ENCODE results near the gene APC. TPM values are rescaled to one million over a fixed set of nuclear protein-coding genes. Genes with fewer than 3 reads are reported as not detected.

APC gene
- polyA plus RNA-seq, 5 donors, result 20.2 to 46.5 (median 44.9) TPM

DNA sequence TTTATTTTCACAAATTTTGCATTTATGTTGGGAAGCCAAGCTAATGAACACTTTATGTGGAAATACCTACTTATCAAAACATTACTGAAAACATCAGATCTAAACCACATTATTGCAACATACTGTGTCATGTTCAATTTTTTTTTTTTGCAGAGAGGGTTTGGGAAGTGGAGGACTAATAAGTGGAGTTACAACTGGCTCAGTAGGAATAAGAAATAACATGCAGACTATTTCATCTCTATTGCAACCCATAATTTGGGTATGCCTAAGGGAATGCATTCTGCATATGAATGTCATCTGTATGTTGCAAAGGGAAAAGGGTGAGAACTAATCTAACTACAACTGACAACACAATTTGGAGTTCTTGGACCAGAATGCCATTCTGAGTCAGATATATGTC, 41.8 kb downstream of the APC start:
- no peak for DNase-seq

DNA sequence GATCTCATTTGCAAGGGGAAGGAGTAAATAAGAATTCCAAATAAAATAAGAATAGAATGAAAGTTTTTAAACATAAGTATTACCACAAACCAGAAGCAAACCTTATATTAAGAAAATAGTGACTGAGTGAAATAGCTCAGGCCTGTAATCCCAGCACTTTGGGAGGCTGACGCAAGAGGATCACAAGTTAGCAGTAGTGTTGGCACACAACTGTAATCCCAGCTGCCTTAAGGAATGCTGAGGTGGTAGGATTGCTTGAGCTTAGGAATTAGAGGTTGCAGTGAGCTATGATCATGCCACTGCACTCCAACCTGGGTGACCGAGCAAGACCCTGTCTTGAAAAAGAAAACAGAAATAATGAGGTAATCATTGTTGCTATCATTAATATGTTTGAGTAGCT, 47.0 kb downstream of the APC start:
- DNase-seq, result no peak

DNA sequence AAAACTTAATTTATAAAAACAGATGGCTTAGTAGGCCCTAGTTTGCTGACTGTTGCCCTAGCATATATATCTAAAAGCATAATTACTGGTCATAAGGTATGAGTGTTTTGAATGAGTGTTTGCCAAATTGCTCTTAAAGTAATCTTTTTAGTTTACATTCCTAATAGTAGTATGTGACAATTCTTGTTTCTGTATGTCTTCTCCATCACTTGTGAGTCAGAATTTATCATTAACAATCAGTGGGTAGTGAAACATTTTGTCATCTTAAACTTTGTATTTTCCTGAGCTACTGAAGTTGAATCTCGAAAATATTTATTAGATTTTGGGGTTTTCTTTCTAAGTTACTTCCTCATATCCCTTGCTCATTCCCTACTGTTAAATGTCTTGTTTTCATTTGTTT, 49.6 kb downstream of the APC start:
- no peak for DNase-seq

DNA sequence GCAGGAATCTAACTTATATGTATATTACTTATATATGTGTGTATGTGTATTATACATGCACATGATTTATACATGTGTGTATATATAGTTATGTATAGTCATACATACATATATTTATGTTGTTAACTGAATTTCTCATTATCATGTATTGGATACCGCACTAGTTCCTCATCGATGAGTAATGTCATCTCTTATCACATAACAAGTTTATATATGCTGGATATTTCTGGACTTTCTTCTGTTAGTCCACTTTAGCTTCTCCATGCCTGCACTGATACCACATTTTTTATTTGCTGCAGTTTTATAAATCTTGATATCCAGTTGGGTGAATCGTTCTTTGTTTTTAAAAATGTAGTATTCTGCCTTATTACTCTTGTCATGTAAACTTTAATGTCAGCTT, 50.2 kb downstream of the APC start:
- DNase-seq, result no peak

DNA sequence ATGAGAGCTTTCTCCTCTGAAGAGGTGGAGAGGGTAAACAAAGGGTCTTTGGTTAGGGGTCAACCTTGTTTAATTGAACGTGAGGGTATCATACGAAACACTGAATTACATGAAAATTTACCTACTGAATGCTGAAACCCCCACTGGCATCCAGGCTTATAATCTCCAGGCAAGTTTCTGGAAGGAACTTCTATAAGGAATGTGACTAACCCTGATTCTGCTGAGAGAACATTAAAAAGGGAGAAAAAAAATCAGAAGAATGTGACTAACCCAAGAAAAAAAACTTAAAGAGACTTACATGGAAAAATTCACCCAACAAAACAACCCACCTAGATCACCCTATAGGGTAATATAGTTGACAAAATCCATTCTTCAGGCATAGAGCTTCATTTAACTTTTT, 55.5 kb downstream of the APC start:
- DNase-seq, result no peak

DNA sequence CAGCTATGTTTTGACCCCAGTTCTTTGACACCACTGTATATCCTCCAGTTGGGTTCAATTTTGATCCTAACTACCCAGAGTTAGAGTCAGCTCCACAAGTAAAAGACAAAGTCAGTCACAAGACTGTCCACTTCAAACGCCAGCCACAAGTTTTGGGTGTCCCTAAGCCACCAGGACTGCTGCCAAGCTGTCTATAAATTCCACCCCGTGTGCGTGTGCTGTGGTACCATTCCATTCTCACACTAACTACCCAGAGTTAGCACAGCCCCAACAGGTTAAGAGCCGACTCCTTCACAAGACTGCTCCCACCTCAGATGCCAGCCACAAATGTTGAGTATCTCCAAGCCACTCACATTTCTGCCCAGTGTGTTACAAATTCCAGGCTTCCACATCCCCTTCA, 56.7 kb downstream of the APC start:
- no peak for DNase-seq

DNA sequence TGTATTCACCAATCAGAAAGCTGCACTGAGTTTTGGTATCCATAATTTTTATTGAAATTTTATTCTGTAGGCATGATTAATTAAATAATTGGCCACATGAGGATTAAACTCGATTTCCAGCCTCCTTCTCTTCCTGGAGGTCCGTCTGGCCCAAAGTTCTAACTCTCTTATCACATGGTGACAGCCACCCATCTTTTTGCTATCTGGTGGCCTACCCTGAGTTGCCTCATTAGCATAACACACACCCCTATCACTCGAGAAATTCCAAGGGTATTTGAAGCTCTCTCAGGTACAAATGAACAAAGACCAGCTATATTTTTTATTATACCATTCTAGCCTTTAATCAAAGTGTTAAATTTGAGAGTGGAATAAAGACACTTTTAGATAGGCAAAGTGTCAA, 57.7 kb downstream of the APC start:
- DNase-seq, result no peak

DNA sequence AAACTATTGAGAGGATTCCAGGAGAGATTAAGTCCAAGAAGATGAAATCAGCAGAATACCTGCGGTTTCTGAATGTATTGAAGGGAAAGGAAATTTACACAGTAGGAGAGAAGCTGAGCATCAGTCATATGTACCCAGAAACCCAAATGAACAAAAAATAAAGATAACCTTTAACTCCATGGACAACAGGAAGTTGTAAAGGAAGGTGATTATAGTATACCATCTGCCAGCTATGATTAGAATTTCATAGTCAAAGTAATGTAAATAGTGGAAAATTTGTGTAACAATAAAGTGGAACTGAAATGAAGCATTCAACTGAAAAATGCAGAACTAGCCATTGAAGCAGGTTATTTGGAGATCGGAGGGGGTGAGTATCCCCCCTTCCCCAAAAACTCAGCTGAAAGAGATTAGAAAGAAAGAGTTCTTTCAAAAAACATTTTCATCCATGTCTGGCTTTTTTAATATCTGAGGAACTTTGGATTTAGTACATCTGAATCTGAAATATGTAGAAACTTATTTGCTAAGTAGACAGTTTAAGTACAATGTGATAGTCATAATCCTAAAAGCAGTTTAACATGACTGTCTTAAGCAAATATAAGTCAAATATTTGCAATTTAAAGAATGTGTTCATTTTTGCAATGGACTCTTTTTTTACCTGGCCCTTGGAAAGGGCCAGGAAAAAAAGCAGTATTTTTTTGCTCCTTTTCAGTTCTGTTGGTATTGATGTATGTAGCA, 58.4 kb downstream of the APC start:
- no peak for DNase-seq

DNA sequence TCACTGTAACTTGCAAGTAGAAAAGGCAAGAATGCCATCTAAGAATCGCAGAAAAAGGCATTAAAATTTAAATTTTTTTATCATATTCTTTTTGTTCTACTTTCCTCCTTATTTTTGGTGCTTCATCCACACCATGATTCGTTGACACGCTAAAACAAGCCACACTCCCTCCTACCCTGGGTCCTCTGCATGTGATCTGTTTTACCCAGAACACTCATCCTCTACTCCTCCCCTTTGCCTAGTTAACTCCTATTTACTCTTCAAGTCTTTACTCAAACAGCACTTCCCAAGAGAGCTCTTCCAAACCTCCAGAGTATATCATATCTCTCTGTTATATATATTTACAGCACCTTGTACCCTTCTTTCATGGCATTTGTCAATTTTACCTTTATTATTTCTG, 62.0 kb downstream of the APC start:
- DNase-seq, result no peak

DNA sequence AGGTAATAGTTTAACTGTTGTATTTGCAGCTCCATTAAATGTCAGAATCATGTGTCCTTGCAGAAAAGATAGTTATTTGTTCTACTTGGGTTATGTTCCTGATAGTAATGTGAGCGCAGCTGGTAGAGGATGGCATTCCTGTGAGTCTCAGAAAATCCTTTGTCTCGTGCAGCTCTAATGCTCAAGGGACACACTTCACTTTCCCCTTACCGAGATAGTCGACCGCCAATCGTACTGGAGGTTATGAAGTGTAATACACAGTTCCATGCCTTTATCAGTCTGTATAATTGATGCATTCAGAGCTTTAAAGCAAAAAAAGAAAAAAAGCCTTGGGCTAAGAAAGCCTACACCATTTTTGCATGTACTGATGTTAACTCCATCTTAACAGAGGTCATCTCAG, 63.2 kb downstream of the APC start:
- no peak for DNase-seq

DNA sequence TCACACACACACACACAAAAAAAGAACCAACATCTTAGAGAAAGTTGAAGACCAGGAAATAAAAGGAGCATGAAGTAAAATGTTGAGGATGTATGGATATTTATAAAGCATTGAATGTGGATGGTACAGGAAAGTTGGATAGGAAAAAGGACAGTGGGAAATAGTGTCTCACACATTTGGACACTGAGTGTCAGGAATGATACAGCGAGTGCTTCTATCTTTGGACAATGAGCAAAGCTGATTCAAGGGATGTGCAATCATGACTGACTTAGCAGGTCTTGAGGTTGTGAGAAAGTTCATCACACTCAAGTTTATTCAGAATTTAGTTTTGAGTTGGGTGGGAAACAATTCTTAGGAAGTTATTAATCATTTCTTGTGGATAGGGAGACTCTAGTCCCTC, 73.3 kb downstream of the APC start:
- DNase-seq, result no peak

DNA sequence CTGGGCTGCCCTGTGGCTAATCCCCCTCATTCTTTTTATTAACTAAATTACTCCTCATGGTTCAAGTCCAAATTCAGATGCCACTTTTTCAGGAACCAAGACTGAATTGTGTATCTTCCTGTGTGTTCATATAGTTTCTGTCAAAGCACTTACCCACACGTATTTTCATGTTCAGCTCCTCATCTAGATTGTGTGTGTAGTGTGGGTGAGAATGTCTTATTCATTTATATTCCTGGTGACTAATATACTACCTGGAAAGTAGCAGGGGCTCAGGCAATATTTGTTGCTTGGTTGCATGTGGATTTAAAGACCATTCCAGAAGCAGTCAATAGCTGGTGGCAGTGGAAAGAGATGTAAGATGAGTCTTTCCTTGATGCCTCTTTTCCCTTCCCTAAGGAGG, 74.9 kb downstream of the APC start:
- DNase-seq, result no peak

DNA sequence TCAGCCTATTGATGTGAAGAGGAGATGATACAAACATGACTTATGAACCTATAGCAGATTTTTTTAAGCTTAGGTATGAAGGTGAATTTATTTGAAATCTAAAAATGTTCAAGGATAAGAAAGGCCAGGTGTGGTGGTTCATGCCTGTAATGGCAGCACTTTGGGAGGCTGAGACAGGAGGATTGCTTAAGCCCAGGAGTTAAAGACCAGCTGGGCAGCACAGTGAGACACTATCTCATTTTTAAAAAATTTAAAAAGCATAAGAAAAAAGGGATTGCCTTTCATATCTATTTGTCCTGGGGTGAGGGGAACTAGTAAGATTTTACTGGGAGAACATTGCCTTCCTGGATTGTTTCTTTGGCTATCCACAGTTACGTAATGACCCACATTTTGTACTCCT, 82.6 kb downstream of the APC start:
- DNase-seq, result no peak

DNA sequence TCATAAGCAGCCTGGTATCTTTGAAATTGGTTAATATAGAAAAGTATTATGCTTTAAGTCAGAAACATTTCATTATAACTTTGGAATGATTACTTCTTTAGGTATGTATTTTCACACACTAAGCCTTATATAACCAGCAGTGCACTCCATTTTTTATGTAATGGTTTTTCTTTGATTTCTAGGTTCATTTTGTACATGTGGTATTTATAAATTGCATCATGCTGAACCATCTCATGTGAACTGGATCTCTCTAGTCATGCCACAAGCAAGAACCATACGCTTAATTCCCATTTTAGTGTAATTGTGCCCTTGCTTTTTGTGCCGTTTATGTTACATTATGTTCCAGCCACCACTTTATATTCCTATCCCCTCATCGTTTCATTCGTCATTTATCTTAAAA, 84.8 kb downstream of the APC start:
- no peak for DNase-seq

DNA sequence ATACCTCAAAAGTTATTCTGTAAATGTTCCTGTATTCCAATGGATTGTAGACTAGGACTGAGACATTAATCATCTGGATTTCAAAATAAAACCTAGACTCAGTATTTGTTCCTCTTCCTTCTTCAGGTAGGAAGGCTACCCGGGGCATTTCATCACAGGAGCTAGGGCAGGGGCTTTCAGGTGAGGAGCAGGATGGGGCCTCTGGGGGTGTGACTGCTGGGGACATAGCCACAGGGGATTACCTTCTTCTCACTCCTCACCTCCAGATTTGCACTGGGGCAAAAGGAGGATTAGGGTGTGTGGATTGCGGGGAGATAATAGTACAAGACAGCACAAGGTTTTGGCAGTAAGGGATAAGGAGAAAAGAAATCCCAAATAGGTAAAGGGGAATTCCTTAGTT, 85.5 kb downstream of the APC start:
- DNase-seq, result no peak

DNA sequence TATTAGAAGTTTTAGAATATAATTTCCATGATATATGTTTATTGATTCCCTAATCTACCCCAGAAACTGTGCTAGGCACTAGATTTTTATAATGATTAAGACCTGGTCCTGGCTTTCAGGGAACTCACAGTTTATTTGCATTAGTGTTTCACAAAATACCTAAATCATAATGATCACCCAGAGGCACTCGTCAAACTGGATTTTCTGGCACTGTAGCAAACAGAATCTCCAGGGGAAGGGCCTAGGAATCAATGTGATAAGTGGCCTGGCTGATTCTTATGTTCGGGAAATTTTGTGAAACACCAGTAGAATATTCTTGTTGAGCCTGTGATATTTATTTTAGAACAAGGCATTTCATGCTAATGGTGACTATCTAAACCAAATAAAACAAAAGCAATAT, 86.0 kb downstream of the APC start:
- DNase-seq, result no peak

DNA sequence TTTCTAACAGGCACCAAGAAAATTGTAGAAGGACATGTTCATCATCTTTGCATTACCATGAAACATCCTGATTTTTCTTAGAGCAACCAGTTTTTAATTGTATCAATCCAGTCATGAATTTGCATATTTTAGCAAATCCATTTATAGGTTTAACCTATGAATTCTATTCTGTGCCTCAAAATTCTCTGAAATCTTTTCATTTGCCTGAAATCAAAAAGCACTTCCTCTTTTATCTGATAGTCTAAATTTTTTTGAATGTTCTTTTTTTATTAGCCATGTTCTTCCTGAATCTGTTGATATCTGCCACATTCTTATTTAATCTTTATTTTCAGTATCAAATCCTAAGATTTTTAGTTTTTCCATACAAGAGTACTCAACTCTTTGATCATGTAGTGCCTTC, 86.5 kb downstream of the APC start:
- no peak for DNase-seq

DNA sequence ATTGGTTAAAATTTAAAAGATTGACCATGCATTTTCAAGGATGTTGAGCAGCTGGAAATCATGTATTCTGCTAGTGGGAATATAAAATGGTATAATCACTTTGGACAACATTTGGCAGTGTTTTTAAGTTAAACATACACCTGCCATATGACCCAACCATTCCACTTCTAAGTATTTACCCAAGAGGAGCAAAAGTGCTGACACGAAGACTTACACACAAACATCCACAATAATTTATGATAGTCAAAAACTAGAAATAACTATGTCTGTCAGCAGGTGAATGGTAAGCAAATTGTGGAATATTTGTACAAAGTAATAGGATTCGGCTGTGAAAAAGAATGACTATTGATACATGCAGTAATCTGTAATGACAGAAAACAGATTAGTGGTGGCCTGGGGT, 92.7 kb downstream of the APC start:
- DNase-seq, result no peak

DNA sequence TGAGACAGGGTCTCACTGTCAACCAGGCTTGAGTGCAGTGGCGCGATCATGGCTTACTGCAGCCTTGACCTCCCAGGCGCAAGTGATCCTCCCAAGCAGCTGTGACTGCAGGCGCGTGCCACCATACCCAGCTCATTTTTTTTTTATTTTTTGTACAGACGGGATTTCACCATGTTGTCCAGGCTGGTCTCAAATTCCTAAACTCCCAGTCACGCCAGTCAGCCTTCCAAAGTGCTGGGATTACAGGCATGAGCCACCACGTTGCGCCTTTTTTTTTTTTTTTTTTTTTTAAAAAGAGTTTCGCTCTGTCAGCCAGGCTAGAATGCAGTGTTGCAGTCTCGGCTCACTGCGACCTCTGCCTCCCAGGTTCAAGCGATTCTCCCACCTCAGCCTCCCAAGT, 96.3 kb downstream of the APC start:
- DNase-seq, result no peak

DNA sequence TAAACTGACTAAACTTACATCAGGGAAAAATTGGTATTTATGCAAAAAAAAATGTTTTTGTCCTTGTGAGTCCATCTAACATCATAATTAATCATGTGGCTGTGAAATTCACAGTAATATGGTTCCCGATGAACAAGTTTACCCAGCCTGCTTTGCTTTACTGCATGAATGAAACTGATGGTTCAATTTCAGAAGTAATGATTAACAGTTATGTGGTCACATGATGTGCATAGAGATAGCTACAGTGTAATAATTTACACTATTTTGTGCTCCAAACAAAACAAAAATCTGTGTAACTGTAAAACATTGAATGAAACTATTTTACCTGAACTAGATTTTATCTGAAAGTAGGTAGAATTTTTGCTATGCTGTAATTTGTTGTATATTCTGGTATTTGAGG, 106.8 kb downstream of the APC start:
- DNase-seq, result no peak

DNA sequence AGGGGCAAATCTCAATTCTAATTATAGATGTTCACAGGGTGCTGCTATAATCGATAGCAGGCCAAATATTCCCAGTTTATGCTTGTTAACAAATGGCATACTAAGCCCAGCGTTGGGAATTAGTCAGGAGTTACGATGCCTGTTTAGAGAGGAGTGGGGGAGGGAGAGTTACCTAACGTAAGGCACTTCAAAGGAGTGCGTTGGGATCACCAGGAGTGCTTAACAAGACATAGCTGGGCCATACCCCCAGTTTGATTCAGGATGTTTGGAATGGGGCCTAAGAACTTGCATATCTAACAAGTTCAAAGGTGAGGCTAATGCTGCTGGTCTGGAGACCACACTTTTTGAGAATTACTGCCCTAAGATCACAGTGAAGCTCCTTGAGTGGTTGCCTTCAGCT, 108.9 kb downstream of the APC start:
- DNase-seq, result no peak

DNA sequence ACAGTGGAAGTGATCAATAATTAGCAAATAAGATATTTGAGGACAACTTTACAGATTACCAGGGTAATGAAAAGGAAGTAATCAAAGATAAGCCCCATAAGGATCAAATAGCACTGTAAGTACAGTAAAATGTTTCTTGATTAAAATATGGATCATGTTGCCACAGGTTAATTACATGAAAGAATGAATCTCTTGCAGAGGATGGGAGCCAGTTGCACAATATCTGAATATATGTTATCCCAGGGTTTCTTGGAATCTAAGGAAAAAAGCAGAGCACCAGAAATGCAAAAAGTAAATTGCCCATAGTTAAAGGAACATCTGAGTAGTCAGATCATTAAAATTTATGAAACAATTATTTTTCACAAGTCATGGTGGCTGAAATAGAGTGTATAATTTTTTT, 109.6 kb downstream of the APC start:
- DNase-seq, result no peak

DNA sequence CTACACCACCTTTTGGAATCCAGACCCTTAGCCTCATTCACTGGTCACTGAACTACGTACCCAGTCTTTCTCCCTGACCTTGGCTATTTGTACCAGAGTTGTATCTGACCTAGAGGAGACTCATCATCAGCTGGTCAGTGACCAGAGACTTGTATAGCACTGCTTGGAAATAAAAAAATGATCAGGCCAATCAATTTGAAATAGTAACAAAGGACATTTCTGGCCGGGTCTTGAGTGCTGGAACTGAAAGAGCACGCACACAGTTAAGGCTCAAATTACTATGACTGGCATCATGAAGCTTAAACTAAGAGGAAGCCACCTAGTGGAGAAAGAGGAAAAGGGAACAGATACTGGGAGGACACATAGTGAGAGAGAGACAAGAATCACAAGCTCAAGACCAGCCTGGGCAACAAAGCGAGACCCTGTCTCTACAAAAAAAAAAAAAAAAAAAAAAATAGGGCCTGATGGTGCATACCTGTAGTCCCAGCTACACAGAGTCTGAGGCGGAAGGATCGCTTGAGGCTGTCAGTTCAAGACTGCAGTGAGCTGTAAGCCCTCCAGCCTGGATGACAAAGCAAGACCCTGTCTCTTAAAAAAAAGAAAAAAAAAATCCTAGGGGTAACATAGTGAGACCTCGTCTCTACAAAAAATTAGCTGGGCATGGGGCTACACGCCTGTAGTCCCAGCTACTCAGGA, 110.6 kb downstream of the APC start:
- DNase-seq, result peak; percentile 13 to 33

DNA sequence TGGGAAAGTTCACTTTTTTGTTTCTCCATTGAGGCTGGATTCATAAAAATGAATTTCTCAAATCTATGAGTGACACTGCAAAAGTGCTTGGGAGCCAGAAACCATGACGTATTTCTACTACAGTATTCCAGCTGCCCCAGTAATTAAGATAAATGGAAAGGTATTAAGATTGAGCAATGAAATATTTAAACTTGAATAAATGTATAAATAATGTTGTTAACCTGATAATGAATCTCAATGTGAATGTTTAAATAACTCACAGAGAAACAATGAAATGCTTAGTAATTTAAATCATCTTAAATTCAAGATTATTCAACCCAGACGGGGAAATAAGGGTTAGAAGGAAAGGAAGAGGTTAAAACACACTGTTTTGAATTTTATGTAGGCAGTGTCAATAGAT, 112.2 kb downstream of the APC start:
- no peak for DNase-seq

Measured in right lung (tissue), 5 donors.